ENCODE measurements around the gene ARHGAP24.
"Not testable (repeated sequence)": the region's sequence is repeated elsewhere in the genome, so short reads cannot be mapped to it uniquely, and the experiment has no call there.

The ARHGAP24 gene

GRCh38 chr4:85873566-85873965 lies 398.6 kb downstream of the ARHGAP24 start:
- DNase-seq = no peak

GRCh38 chr4:85879518-85879917 lies 404.6 kb downstream of the ARHGAP24 start:
- no peak for DNase-seq

GRCh38 chr4:85883180-85883579 lies 408.2 kb downstream of the ARHGAP24 start:
- no peak for DNase-seq

- DNase-seq = no peak
Observed at GRCh38 chr4:85884251-85884650, 409.3 kb downstream of the ARHGAP24 start.

- no peak for DNase-seq
Observed at GRCh38 chr4:85886665-85887064, 411.7 kb downstream of the ARHGAP24 start.

GRCh38 chr4:85889314-85889713 lies 414.4 kb downstream of the ARHGAP24 start:
- no peak for DNase-seq

- DNase-seq = no peak
Observed at GRCh38 chr4:85895755-85896154, 420.8 kb downstream of the ARHGAP24 start.

- no peak for DNase-seq
Observed at GRCh38 chr4:85898231-85898630, 423.3 kb downstream of the ARHGAP24 start.

GRCh38 chr4:85901500-85901899 lies 426.6 kb downstream of the ARHGAP24 start:
- DNase-seq = no peak

GRCh38 chr4:85902647-85903046 lies 427.7 kb downstream of the ARHGAP24 start:
- not testable (repeated sequence) for DNase-seq

GRCh38 chr4:85905761-85906160 lies 430.8 kb downstream of the ARHGAP24 start:
- no peak for DNase-seq

- no peak for DNase-seq
Observed at GRCh38 chr4:85907001-85907400, 432.1 kb downstream of the ARHGAP24 start.

- no peak for DNase-seq
Observed at GRCh38 chr4:85909851-85910250, 434.9 kb downstream of the ARHGAP24 start.

- DNase-seq = no peak
Observed at GRCh38 chr4:85910985-85911384, 436.0 kb downstream of the ARHGAP24 start.

GRCh38 chr4:85913931-85914694 lies 439.2 kb downstream of the ARHGAP24 start:
- DNase-seq = no peak

- not testable (repeated sequence) for DNase-seq
Observed at GRCh38 chr4:85915570-85915969, 440.6 kb downstream of the ARHGAP24 start.

GRCh38 chr4:85919200-85919887 lies 444.4 kb downstream of the ARHGAP24 start:
- DNase-seq = no peak

- DNase-seq = no peak
Observed at GRCh38 chr4:85925071-85925470, 450.1 kb downstream of the ARHGAP24 start.

GRCh38 chr4:85928775-85929591 lies 454.0 kb downstream of the ARHGAP24 start:
- no peak for DNase-seq

- DNase-seq = no peak
Observed at GRCh38 chr4:85929961-85930665, 455.2 kb downstream of the ARHGAP24 start.

GRCh38 chr4:85932500-85933290 lies 457.7 kb downstream of the ARHGAP24 start:
- no peak for DNase-seq

GRCh38 chr4:85933291-85933640 lies 458.3 kb downstream of the ARHGAP24 start:
- DNase-seq = no peak

Data from activated CD4-positive, alpha-beta T cell treated with anti-CD3 and anti-CD28 coated beads, Interleukin-2, amount 50 U/mL, for 1 hour (primary cell).